GM18499 (cell line): Measurements from ENCODE around the gene TSEN54.
"Not testable (repeated sequence)": the region's sequence is repeated elsewhere in the genome, so short reads cannot be mapped to it uniquely, and the experiment has no call there.

Source experiments
- ATAC-seq: cut with Tn5 transposase; IDR thresholded peaks from one replicate; pipeline ENCODE4 v1.9.1; 2021; ENCODE audit warnings: moderate number of reproducible peaks; ENCODE audit not compliant: insufficient read depth, unreplicated experiment

TSEN54 gene

GRCh38 chr17:75516255-75516618 is at the start of gene TSEN54:
Gene TSEN54 (plus strand): TSS chr17:75516528. CDS start chr17:75516561, 33 bp downstream.
- no peak for ATAC-seq

DNA sequence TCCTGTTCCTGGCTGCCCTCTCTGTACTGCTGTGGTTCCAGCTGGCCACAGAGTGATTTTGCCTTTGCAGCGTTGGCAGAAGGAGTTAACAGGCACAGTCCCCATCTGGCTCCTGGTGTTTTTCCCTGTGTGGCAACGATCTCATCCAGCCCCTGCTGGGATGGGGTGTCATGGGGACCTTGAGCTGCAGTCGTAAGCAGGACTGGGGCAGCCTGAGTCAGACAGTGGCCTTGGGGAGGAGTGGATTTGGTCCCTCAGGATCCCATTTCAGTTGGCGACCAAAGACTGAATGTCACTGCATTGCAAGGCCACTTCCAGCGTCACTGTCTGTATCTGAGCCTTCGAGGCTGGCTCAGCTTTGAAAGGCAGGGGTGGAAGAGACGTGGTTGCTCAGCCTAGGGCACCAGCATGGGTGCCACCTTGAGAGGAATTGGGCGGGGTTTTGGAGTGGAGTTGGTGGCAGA is 48.0 kb upstream of the TSEN54 start:
- ATAC-seq = no peak

DNA sequence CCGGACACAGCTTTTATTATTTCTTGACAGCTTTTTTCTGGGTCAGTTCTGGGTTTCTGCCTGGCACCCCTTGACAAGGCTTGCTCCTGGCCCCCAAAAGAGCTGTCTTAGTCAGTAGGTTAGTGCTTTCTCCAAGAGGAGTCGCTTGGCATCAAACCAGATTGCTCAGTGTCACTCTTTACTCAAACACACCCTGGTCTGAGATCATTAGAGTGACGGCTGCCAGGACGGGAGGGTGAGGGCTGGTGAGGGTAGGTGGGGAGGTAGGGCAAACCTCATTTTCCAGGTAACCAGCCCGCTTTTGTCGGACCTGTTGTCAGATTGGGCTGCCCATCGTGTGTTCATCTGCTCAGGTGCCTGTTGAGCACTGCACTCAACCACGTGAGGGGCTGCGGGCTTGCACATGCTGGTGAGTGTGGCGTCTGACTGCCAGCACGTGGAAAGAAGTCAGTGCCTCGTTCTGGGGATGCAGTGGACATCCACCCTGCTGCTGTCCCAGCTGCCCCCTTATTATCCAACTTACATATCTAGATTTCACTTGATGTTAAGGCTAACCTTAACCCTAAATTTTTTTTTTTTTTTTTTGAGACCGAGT is 47.5 kb upstream of the TSEN54 start:
- no peak for ATAC-seq

DNA sequence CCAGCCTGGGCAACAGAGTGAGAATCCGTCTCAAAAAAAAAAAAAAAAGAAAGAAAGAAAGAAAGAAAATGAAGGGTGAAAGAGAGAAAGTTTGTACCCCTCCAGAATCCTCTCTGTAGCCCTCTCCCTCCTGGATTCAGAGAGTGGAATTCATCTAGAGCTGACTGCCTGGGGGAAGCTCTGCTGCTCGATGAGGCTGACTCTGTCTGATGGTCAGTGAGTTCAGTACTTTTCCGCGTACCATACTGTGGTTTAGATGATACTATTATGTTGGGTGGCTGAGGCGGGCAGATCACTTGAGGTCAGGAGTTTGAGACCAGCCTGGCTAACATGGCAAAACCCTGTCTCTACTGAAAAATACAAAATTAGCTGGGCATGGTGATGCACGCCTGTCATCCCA is 45.1 kb upstream of the TSEN54 start:
- ATAC-seq = no peak

- no peak for ATAC-seq
Measured at GRCh38 chr17:75472119-75472518, 44.2 kb upstream of the TSEN54 start.

DNA sequence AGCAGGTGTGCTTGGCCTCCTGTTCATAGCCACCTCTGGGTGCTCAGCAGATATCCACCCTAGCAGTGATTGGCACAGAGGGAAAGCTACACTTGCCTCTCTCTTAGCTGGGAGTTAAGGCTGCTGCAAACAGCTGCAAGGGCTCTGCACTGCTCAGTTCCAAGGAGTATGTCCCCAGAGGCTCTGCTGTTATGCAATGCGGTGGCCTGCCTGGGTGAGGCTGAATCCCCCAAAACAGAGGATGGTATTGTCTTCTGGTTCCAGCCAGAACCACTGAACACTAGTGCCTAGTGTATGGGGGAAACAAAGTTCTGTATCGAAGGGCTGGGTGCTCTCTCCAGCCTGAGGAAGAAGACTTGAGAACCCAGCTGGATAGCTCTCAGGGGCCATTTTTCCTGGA is 43.1 kb upstream of the TSEN54 start:
- ATAC-seq = no peak

DNA sequence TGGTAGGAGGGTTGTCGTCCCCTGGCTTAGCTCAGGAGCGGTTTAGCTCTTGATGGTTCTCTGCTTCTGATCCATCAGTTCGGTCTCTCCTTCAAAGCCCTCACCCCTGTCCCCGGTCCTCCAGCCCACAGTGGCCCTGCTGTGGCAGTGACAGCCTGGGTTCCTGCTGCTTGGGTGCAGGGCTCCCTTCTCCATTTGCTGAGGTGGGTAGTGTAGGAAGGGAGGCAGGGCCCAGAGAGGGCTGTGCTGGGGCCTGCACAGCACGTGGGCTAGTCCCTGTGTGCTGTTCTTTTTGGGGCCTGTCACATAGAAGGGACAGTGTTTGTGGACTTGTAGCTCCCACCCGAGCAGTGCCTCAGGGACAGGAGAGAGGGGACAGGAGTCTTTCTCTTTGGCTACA is 41.6 kb upstream of the TSEN54 start:
- ATAC-seq = no peak

DNA sequence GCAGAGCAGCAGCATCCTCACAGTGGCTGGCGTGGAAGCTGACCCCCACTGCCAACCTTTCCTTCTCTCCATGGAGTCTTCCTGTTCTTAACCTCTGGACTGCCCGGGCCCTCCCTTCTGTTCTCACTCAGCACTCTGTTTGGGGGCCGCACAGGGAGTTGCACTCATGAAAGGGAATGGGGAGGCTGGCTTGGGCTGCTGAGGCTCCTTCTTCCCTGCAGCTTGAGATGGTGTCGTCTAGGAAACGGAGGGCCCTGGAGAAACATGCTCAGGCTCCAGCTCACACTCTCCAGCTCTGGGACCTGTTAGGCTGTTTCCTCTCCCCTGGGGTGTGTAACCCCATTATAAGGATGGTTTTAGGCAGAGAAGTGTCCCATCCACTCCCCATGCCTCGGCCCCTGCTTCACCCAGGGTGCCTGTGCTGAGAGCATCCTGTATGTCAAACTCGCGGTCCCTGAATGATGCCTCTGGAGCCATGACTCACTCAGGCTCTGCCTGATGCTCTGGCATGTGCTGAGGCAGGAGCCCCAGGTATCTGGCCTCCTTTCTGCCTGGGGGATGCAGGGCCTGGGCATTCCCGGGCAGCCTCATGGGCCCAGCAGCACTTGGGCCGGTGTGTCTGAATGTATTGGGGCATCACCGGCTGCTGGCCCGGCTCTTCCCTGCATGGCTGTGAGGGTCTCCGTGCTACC is 41.0 kb upstream of the TSEN54 start:
- ATAC-seq = no peak

DNA sequence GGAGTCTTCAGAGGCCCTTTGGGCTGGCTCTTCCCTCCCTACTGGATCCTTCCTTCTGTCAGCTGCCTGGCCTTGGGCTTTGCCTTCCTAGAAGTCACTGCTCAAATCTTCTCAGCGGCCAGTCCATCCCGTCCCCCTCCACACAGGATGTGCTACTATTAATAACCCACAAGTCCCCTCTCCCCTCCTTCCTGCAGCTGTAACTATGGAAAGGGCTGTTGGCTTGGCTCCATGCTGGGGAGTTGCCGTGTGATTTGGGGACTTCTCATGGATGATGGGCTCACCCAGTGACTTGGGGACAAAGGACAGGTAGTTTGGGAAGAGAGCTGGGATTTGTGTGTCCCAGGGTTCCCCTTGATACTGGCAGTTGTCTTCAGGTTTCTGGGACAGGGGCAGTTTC is 40.5 kb upstream of the TSEN54 start:
- ATAC-seq = no peak

GRCh38 chr17:75476271-75476671 is 40.1 kb upstream of the TSEN54 start:
- no peak for ATAC-seq

DNA sequence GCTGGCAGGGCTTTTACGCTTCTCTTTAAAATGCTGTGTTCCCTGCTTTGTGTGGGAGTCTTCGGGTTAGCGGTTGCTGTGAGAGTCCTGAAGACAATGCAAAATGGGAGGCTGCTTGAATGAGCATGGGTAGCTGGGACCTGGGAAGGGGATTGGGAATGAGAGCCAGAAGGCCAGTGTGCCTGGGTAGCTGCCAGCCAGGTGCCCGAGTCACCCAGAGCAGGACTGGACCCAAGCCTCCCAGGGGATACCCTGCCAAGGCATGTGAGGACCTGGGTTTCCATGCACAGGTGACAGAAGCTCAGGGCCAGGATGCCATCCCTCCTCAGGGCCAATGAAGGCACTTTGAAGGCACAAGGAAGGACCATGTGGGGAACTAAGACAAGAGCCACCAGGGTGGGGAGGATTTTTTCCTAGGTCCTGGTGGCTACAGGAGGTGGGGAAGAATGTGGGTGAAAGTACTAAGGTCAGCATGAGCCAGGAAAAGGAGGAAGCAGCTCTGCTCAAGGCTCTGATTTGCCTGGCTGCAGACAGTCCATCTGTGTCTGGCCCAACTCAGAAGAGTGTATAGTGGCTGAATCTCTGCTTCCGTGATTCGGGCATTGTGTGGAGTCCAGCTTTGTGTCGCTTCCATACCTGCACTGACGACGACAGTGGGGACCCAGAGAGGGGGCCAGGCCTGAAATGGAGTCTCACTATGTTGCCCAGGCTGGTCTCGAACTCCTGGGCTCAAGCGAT is 39.4 kb upstream of the TSEN54 start:
- ATAC-seq = no peak

DNA sequence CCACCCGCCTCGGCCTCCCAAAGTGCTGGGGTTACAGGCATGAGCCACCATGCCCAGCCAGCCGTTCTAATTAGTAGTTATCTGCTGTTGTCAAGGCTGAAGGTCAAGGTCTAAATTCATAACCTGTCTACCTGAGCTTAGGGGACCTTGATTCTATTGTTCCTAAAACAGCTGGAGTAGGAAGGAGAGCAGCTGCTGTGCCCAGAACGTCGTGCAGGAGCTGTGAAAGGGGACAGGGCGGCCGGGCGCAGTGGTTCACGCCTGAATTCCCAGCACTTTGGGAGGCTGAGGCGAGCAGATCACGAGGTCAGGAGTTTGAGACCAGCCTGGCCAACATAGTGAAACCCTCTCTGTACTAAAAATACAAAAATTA is 38.9 kb upstream of the TSEN54 start:
- not testable (repeated sequence) for ATAC-seq

GRCh38 chr17:75478508-75478907 is 37.8 kb upstream of the TSEN54 start:
- no peak for ATAC-seq

- ATAC-seq = no peak
Measured at GRCh38 chr17:75480281-75480680, 36.0 kb upstream of the TSEN54 start.

- no peak for ATAC-seq
Measured at GRCh38 chr17:75481194-75482068, 34.9 kb upstream of the TSEN54 start.

- ATAC-seq = no peak
Measured at GRCh38 chr17:75482098-75482942, 34.0 kb upstream of the TSEN54 start.

DNA sequence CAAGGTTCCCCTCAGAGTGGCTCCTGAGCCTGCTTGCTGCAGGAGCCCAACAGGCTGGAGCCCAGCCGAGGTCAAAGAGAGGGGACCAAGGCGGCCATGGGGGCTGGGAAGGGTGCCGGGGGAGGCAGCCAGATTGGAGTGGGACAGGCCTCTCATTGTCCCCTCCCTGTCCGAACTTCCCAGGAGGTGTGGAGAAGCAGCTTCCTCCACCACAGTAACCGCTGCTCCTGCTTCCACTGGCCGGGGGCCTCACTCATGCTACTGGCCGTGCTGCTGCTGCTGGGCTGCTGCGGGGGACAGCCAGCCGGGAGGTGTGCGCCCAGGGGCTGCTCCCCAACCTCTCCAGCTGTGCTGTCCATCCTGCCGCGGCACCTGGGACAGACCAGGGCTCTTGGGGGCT is 30.6 kb upstream of the TSEN54 start:
- ATAC-seq = no peak

GRCh38 chr17:75486151-75486550 is 30.2 kb upstream of the TSEN54 start:
- ATAC-seq = no peak

DNA sequence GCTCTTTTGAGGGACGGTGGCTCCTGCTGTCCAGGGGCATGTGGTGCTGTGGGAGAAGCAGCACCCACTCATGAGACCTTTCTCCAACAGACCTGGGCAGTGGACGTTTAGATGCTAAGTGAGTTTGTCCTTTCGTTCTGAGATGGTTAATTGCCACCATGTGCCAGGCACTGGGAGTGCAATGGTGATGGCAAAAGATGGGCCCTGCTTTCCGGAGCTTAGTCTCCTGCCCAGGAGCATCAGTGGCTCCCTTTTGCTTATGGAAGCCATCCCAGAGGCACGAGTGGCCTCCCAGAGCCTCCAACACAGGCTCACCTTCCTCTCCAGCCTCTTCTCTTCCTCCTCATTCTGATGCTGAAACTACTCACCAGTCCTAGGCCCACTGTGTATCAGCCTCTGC is 29.4 kb upstream of the TSEN54 start:
- ATAC-seq = no peak
